ENCODE results near the gene GPANK1.

GRCh38 chr6:31686483-31686882, 21.7 kb upstream of the GPANK1 start:
- TF ChIP-seq ZNF449 (tag by site-specific recombination; IDR thresholded peaks at IDR 0.05) (no peak), ZNF580 (tag by site-specific recombination; IDR thresholded peaks at IDR 0.05) (no peak), CTCF (tag by site-specific recombination; IDR thresholded peaks at IDR 0.05) (no peak), ZNF24 (tag by site-specific recombination; IDR thresholded peaks at IDR 0.05) (no peak), ZNF114 (tag by site-specific recombination; IDR thresholded peaks at IDR 0.05) (no peak), ZNF501 (tag by site-specific recombination; IDR thresholded peaks at IDR 0.05) (no peak), ZNF555 (tag by site-specific recombination; conservative IDR thresholded peaks at IDR 0.05) (no peak), ZBTB10 (tag by site-specific recombination; IDR thresholded peaks at IDR 0.05) (no peak), REST (tag by site-specific recombination; IDR thresholded peaks at IDR 0.05) (no peak), ZNF274 (IDR thresholded peaks at IDR 0.05; ENCODE audit: low read length) (no peak), ZNF274 (tag by site-specific recombination; IDR thresholded peaks at IDR 0.05; ENCODE audit: borderline replicate concordance) (no peak)

Measured in HEK293 (cell line).